ENCODE measurements around the gene WDR73. TPM values are rescaled to one million over a fixed set of nuclear protein-coding genes. Genes with fewer than 3 reads are reported as not detected.

Gene WDR73
- total and polyA plus RNA-seq, 2 of the 4 experiments (the other 2 are of a cell fraction) = 21.5 to 25.5 TPM

- no peak overlapping the region for H3K27ac ChIP-seq (ENCODE audit: insufficient read depth, low read length)
- no peak overlapping the region for H2BK15ac ChIP-seq (ENCODE audit: low read depth, low read length)
- no peaks in the 10 kb centered on the region for H3K9me3 ChIP-seq (ENCODE audit: control insufficient read depth, insufficient read depth, low read length)
- H3K23ac ChIP-seq (ENCODE audit: low read depth, low read length) = no peak overlapping the region
- no peak overlapping the region for H3K4me3 ChIP-seq (ENCODE audit: insufficient read depth, low read depth, low read length)
- DNase-seq (no peak), ATAC-seq (ENCODE audit: low read depth) (no peak)
- no peak overlapping the region for H2AFZ ChIP-seq (replicated peaks; ENCODE audit: low read length, poor library complexity)
- H2AK5ac ChIP-seq (ENCODE audit: low read depth, low read length) = no peak overlapping the region
- no TSS peak for BruUV-seq (replicated peaks)
- H3K4me1 ChIP-seq (ENCODE audit: control insufficient read depth, insufficient read depth, low read length) = peaks cover 4% of the 10 kb centered on the region
- no peaks in the 10 kb centered on the region; the same call in 1 of the 2 replicates for H3K9me1 ChIP-seq (ENCODE audit: insufficient read depth, low read length)
- H3K18ac ChIP-seq (ENCODE audit: low read depth, low read length) = no peak overlapping the region
- no peak overlapping the region for H4K91ac ChIP-seq (ENCODE audit: insufficient read depth, low read depth, low read length)
- no peak overlapping the region for H4K8ac ChIP-seq (ENCODE audit: low read depth in 2 of 2, low read length in 2 of 2)
- H3K27me3 ChIP-seq (ENCODE audit: control insufficient read depth, insufficient read depth, low read length) = no peaks in the 10 kb centered on the region
- no peak for TF ChIP-seq CTCF (conservative IDR thresholded peaks at IDR 0.05; ENCODE audit: low read depth, low read length)
- dilution Hi-C loops (cut with HindIII; ENCODE audit: low sequenced_read_pairs, unreplicated experiment) (no loop called here), in situ Hi-C loops (cut with MboI; ENCODE audit: low sequenced_read_pairs) (no loop called here), intact Hi-C loops (cut with micrococcal nuclease) (no loop called here)
- H3K79me1 ChIP-seq (ENCODE audit: low read depth in 1 of 2, low read length in 2 of 2) = peaks cover 33 to 59% of the 10 kb centered on the region in 2 experiments
- H2BK5ac ChIP-seq (ENCODE audit: low read depth, low read length, poor library complexity, severe bottlenecking) = no peak overlapping the region
- H3K4me2 ChIP-seq (ENCODE audit: low read depth, low read length) = no peak overlapping the region
- peaks cover 12% of the 10 kb centered on the region; the same call in 1 of the 2 replicates for H4K20me1 ChIP-seq (ENCODE audit: insufficient read depth, low read length)
- H2BK20ac ChIP-seq (ENCODE audit: low read depth, low read length) = no peak overlapping the region
- H4K5ac ChIP-seq (ENCODE audit: low read depth, low read length) = no peak overlapping the region
- no peak overlapping the region for H2AK9ac ChIP-seq (replicated peaks; ENCODE audit: low read depth, low read length, poor library complexity)
- no peak overlapping the region for H2BK120ac ChIP-seq (ENCODE audit: low read depth, low read length)
- H3K56ac ChIP-seq (ENCODE audit: extremely low read depth, insufficient read depth, low read length) = no peak overlapping the region
- no peak overlapping the region for H3K4ac ChIP-seq (ENCODE audit: low read depth, low read length)
- ChIA-PET POLR2A (ENCODE audit: unreplicated experiment) (no interaction called here), CTCF (interaction anchor here (0.6 kb wide), 1 partner anchor 417 kb away, joined by 3 read pairs; no protein-coding TSS in a partner anchor)
- WGBS, 2 experiments (ENCODE audit: extremely low coverage in 2 of 2, insufficient read length in 1 of 2) = no CpG with 5 or more reads among the region's 2 CpGs
- H3K9ac ChIP-seq (ENCODE audit: low read depth, low read length) = no peak overlapping the region
- H3K14ac ChIP-seq (replicated peaks; ENCODE audit: low read depth, low read length) = no peak overlapping the region
- H3K36me3 ChIP-seq (ENCODE audit: control insufficient read depth, insufficient read depth, low read length) = peaks cover 38% of the 10 kb centered on the region
Measured at GRCh38 chr15:84605554-84605882, 48.6 kb downstream of the WDR73 start.
